GM21717 (cell line): ENCODE results near the gene GARNL3.

Source experiments
- ATAC-seq: cut with Tn5 transposase; IDR thresholded peaks from one replicate; pipeline ENCODE4 v1.9.1; 2021; ENCODE audit warnings: mild to moderate bottlenecking, moderate library complexity; ENCODE audit not compliant: unreplicated experiment

The GARNL3 gene

DNA sequence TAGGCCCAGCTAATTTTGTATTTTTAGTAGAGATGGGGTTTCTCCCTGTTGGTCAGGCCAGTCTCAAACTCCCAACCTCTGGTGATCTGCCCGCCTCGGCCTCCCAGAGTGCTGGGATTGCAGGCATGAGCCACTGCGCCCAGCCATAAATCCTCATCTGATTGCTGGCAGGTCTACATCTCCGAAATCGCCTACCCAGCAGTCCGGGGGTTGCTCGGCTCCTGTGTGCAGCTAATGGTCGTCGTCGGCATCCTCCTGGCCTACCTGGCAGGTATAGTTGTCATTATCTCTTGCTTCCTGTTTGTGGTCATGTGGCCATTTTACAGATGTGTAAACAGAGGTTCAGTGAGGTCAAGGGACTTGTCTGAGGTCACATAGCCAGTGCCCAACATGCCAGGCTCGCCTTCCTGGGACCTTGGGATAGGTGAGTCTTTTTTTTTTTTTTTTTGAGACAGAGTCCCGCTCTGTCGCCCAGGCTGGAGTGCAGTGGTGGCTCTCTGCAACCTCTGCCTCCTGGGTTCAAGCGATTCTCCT lies 135.2 kb downstream of the GARNL3 start:
- no peak for ATAC-seq

- no peak for ATAC-seq
Measured at GRCh38 chr9:127402401-127403090, 138.0 kb downstream of the GARNL3 start.

DNA sequence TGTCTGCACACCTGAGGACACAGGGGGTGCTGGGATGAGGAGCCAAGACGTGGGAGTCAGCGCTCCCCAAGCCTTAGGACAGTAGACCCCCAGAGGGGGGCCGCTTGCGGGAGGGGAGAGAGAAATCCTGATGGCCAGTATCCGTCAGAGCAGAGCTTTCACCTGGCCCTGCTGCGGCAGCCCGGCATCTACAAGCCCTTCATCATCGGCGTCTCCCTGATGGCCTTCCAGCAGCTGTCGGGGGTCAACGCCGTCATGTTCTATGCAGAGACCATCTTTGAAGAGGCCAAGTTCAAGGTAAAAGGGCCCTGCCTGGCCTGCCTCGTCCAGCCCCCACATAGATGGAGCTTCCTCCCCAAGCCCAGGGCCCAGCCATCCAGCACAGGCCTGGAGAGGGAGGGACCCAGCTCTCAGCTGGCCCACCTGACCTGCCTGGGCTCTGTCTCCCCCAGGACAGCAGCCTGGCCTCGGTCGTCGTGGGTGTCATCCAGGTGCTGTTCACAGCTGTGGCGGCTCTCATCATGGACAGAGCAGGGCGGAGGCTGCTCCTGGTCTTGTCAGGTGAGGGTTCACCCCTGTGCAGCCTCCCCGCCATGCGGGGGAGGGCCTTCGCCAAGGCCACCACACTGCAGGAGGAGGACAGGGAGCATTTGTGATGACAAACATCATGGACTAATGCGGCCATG lies 139.1 kb downstream of the GARNL3 start:
- ATAC-seq = no peak

GRCh38 chr9:127404631-127405030 lies 140.1 kb downstream of the GARNL3 start:
- ATAC-seq = no peak

DNA sequence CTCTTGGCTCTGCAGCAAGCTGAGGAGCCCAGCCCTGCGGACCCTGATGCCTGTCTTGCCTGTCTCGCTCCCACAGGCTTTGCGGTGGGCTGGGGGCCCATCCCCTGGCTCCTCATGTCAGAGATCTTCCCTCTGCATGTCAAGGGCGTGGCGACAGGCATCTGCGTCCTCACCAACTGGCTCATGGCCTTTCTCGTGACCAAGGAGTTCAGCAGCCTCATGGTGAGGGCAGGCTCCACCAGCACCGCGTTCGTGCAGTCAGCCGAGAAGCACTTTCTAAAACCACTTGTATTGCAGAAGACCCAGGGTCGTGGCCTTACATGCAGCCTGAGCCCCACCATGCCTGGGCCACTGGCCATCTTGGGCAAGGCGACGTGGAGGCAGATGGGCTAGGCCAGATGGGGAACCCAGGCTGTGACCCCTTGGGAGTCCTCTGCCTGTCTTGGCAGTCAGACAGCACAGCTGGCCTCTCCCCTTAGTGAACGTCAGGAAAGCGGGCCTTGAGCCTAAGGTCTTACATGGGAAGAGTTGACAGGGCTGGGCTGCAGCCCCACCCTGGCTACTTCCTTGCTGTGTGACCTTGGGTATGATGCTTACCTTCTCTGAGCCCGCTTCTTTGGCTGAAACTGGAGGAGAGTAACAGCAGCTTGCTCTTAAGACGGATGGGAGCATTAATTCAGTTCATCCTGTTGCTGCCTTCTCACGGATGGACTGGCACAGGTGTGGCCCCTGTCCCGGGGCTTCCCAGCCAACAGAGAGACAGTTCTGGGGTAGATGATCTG lies 141.0 kb downstream of the GARNL3 start:
- ATAC-seq = no peak

DNA sequence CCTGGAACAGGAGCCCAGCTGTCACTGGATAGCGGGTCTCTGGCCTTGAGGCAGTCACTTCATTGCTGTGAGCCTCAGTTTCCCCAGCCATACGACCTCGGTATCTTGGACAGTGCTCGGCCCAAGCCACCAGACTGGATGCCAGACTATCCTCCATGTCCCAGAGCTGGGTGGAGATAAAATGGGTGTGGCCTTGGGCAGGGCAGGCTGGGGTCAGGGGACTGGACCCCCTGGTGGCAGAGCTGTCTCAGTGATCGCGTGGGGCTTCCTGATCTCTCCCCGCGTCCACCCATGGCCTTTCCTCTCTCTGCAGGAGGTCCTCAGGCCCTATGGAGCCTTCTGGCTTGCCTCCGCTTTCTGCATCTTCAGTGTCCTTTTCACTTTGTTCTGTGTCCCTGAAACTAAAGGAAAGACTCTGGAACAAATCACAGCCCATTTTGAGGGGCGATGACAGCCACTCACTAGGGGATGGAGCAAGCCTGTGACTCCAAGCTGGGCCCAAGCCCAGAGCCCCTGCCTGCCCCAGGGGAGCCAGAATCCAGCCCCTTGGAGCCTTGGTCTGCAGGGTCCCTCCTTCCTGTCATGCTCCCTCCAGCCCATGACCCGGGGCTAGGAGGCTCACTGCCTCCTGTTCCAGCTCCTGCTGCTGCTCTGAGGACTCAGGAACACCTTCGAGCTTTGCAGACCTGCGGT lies 142.4 kb downstream of the GARNL3 start:
- ATAC-seq = no peak

GRCh38 chr9:127407492-127407843 lies 142.9 kb downstream of the GARNL3 start:
- ATAC-seq = no peak

DNA sequence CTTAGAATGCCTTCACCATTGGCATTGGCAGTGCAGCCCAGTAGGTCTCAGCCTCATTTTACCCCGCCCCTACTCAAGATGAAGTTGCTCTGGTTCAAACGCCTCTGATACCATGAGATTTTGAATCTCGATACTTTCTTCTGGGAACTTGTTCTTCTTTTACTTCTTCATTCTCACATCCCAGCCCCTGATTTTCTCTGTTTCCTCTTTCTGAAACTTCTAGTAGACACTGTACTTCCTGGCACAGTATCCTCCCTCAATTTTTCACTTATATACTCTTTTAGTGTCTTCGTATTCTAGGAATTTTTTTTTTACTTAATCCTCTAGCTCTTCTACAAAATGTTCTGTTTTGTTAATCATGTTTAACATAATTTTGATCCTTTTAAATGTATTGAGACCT lies 146.5 kb downstream of the GARNL3 start:
- ATAC-seq = no peak

DNA sequence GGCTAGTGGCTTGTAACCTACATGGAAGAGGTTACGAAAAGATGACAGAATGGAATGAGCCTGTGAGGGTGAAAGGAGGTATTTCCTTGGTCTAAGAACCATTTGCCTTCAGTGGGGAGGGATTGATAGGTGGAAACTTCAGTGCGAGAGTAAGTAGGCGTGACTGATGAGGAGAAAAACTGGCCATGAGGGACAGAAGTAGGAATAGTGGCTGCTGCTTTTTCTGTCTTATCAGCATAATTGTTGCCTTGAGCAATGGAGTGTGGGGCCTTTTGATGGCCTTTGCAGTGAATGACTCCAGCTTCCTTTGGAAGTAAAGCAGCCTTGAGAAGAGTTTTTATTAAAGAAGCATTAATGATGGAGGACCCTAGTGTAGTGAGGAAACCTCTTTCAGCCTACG lies 150.6 kb downstream of the GARNL3 start:
- ATAC-seq = no peak

- ATAC-seq = no peak
Measured at GRCh38 chr9:127415657-127416056, 151.1 kb downstream of the GARNL3 start.

GRCh38 chr9:127417131-127418036 lies 152.8 kb downstream of the GARNL3 start:
- no peak for ATAC-seq

DNA sequence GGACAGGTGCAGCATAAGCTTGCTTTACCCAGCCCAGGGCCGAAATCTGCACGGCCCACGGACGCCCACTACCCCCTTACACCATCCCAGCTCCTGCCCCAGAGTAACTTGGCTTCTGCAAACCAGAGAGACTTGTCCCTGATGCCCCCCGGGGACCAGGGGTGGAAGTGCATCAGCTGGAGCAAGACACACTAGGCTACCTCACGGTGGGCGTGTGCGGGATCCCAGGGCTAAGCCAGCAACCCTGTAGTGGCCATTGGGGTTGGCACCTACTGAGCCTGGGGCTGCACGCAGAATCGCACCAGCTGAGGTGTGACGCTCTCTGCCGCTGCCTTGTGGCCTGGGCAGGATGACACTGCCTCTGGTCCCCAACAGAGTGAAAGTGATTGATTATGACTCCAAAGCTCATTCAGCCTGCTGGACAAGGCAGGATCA lies 153.5 kb downstream of the GARNL3 start:
- no peak for ATAC-seq

DNA sequence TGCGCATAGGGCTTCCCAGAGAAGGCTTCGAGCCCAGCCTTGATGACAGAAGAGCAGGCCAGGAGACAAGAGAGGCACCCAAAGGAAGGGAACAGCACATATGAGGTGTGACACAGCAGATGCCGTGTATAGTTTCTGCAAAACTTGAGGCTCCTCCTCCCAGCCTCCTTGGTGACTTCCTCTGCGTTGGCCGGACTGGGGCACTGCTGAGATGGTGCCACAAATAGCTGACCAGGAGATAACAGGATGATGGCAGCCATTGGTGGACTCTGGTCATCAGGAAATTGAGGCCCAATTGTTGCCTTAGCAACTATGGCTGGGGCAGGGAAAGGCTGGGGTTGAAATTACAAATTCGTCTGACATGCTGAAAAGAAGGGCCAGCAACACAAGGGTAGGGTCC lies 154.8 kb downstream of the GARNL3 start:
- ATAC-seq = no peak

- no peak for ATAC-seq
Measured at GRCh38 chr9:127421057-127421456, 156.5 kb downstream of the GARNL3 start.

DNA sequence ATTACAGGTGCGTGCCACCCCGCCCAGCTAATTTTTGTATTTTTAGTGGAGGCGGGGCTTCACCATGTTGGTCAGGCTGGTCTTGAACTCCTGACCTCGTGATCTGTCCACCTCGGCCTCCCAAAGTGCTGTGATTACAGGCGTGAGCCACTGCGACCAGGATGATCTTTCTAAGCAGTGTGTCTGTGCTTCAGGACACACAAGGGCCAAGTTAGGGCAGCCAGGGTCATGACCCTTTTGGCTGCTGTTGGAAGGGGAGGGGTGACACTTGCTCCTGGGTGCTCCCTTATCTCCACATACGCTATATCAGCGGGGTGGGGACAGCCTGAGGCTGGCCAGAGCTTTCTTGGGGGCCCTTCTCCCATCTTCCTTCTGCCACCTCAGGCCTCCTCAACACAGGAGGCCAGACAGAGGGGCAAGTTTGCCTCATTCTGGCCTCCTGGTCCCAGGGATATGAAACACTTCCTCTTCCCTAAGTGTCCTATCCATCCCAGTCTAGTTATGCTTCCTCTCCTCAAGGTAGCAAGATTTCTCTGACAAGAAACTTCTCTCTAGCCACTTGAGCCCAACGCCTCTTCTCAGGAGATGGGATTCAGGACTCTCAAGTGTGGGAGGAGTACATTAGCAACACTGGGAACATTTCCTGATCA lies 157.7 kb downstream of the GARNL3 start:
- no peak for ATAC-seq

GRCh38 chr9:127422787-127423186 lies 158.2 kb downstream of the GARNL3 start:
- ATAC-seq = no peak

DNA sequence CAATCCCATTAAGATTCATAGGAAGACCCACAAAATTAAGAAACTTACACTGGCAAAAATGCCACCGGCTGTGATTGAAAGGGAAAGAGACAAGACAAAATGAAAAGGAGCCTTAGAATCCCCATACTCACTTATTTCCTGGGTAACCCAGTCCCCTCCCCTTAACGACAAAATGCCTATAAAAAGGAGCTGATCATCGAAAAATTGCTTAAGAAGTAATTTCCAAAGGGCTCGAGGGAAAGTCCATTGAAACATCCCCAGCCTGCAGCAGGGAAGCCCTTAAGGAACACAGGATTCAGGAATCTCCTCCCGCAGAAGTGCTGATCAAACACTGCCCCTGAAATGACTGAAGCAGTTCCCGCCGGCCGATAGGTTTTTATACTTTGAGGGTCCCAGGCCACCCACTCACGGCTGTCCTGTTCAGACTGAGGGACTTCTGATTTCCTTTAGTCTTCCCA lies 158.9 kb downstream of the GARNL3 start:
- peak; percentile 5 for ATAC-seq

DNA sequence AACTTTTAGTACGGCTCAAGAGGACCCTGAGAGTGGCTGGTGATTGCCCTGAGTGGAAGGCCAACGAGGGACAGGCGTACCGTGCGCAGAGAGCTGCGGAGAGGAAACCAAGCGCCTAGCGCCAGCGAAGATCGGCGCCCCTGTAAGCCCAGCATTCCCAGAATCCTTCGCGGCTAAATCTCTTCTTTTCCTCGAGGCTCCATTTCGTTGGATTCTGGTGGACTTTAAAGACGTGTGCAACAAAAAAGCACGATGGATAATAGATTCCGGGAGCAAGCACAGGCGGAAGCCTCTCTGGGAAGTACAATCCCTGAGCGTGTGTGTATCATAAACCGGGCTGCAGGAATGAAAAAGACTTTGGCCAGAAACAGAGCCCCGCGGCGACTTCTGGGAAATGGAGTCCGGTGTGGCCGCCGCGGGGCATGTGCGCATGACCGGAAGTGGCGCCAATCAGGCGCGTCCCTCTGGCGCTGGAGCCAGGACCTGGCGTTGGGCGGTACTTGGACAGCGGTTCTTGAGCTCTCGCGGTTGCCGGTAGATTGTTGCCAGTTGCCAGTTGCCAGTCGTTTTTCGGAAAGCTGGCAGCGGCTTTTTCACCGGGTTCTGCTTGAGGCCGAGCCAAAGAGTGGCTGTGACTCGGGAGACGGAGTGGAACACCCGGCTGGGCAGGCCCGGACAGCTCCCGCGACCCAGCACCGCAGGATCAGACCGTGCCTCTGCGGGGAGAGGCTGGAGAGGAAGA lies 159.5 kb downstream of the GARNL3 start, which contains the start of gene ZNF79:
Gene ZNF79 (plus strand): TSS at position 449 of the 742 bp plus-strand sequence. CDS start 406 bp downstream, outside the sequence.
- ATAC-seq = peak; percentile 77

GRCh38 chr9:127424676-127424999 lies 160.1 kb downstream of the GARNL3 start:
- peak; percentile 14 for ATAC-seq
